Endodermal cell (in vitro differentiated cells): ENCODE data around the gene TCF12. TPM values are rescaled to one million over a fixed set of nuclear protein-coding genes. Genes with fewer than 3 reads are reported as not detected.
A peak's percentile ranks its signal among the peaks of the same experiment; 100 is the strongest.

Source experiments
- DNase-seq: peaks from one replicate; pipeline ENCODE4 v3.0.0-alpha.2; 2017
- H3K27ac ChIP-seq: 2 replicates; pipeline ENCODE4 v1.5.1; 2013; ENCODE audit warnings: mild to moderate bottlenecking, low read depth, low read length, moderate library complexity
- H3K27me3 ChIP-seq: 2 replicates; pipeline ENCODE4 v1.6.1; 2013; ENCODE audit warnings: mild to moderate bottlenecking, low read length, moderate library complexity; ENCODE audit not compliant: insufficient read depth, control insufficient read depth, poor library complexity, severe bottlenecking
- H3K36me3 ChIP-seq: 2 replicates; pipeline ENCODE4 v1.7.0; 2013; ENCODE audit warnings: mild to moderate bottlenecking, low read length, moderate library complexity; ENCODE audit not compliant: control insufficient read depth, insufficient read depth
- H3K4me1 ChIP-seq: one replicate; pipeline ENCODE4 v1.7.0; 2013; ENCODE audit warnings: low read length; ENCODE audit not compliant: control insufficient read depth, insufficient read depth
- H3K4me3 ChIP-seq: 2 replicates; pipeline ENCODE4 v1.5.1; 2013; ENCODE audit warnings: mild to moderate bottlenecking, low read length, moderate library complexity
- H3K9ac ChIP-seq: 2 replicates; pipeline ENCODE4 v1.6.1; 2013; ENCODE audit warnings: mild to moderate bottlenecking, low read length, moderate library complexity; ENCODE audit not compliant: poor library complexity, severe bottlenecking; ENCODE audit errors: extremely low read depth
- H3K9me3 ChIP-seq: 2 replicates; pipeline ENCODE4 v1.6.1; 2013; ENCODE audit warnings: mild to moderate bottlenecking, low read length, moderate library complexity; ENCODE audit not compliant: control insufficient read depth
- H3K27ac Mint-ChIP-seq: 2 replicates; pipeline ENCODE4 v1.8.0; 2020; ENCODE audit warnings: mixed read lengths
- H3K27me3 Mint-ChIP-seq: 2 replicates; pipeline ENCODE4 v1.8.0; 2021; ENCODE audit warnings: mild to moderate bottlenecking, mixed read lengths; ENCODE audit not compliant: insufficient read depth
- H3K36me3 Mint-ChIP-seq: 2 replicates; pipeline ENCODE4 v1.8.0; 2020; ENCODE audit warnings: low read depth, mixed read lengths
- H3K4me1 Mint-ChIP-seq: 2 replicates; pipeline ENCODE4 v1.8.0; 2020; ENCODE audit warnings: mixed read lengths
- H3K4me3 Mint-ChIP-seq: 2 replicates; pipeline ENCODE4 v1.8.0; 2020; ENCODE audit warnings: mild to moderate bottlenecking, moderate library complexity, mixed read lengths
- H3K9me3 Mint-ChIP-seq: 2 replicates; pipeline ENCODE4 v1.8.0; 2020; ENCODE audit warnings: mild to moderate bottlenecking, mixed read lengths
- WGBS, 2 experiments: methylation state at CpG; one replicate each; pipeline versions ENCODE4 v1.1.5 to v1.1.7; 2013; ENCODE audit warnings: missing lambda C conversion rate in 2 of 2, mixed read lengths in 1 of 2; ENCODE audit not compliant: insufficient coverage in 1 of 2, insufficient read length in 1 of 2; 5-methylcytosine and 5-hydroxymethylcytosine counted together
- total RNA-seq, 2 donors: library from RNA; stranded (reverse); fragmentation: NEBNext Ultra II Directional in 1 of 2; extraction: Animal tissue kit (Norgen Biotek cat#: 25700) in 1 of 2; gene quantifications; 2 replicates in 1 of 2; 3 replicates in 1 of 2; pipeline ENCODE4 v1.2.1, GENCODE V29; 2021
- TF ChIP-seq, protein P1 (sequence below): fragments of 200-600 bp; sonication (generic); conservative IDR thresholded peaks from 2 replicates; pipeline ENCODE4 v1.5.0; 2021; ENCODE audit warnings: antibody characterized with exemption, mild to moderate bottlenecking

Gene TCF12
- total RNA-seq, 2 donors from 2014 or later, result 103 to 121 TPM

DNA sequence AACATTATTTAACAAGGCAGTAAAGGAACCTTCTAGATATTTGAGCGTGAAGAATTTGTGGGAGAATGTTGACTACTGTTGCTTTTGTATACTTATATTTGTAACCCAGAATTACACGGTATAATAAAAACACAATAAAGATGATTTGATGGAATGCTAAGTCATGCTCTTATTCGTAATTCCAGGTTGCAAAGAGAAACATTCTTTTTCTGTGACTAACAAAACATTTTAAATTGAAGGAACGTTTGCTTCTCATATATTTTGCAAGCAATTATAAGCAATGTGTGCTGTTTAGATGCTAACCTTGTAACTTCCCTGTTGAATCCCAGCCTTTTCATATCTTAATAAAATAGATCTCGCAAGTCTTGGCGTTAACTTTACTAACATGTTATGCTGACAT lies 333.5 kb downstream of the TCF12 start:
- H3K9ac ChIP-seq, result no peak overlapping the region
- H3K27me3 Mint-ChIP-seq, result no peaks in the 10 kb centered on the region
- no peak overlapping the region for H3K27ac Mint-ChIP-seq
- no peak for DNase-seq
- H3K36me3 Mint-ChIP-seq, result peaks cover 38% of the 10 kb centered on the region
- TF ChIP-seq, protein P1, sequence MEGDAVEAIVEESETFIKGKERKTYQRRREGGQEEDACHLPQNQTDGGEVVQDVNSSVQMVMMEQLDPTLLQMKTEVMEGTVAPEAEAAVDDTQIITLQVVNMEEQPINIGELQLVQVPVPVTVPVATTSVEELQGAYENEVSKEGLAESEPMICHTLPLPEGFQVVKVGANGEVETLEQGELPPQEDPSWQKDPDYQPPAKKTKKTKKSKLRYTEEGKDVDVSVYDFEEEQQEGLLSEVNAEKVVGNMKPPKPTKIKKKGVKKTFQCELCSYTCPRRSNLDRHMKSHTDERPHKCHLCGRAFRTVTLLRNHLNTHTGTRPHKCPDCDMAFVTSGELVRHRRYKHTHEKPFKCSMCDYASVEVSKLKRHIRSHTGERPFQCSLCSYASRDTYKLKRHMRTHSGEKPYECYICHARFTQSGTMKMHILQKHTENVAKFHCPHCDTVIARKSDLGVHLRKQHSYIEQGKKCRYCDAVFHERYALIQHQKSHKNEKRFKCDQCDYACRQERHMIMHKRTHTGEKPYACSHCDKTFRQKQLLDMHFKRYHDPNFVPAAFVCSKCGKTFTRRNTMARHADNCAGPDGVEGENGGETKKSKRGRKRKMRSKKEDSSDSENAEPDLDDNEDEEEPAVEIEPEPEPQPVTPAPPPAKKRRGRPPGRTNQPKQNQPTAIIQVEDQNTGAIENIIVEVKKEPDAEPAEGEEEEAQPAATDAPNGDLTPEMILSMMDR, result no peak
- peaks cover 19% of the 10 kb centered on the region for H3K4me1 Mint-ChIP-seq
- no peaks in the 10 kb centered on the region for H3K27me3 ChIP-seq
- 88 to 90% methylated on average over 4 to 6 of the region's 6 CpGs for WGBS, 2 experiments
- H3K27ac ChIP-seq, result no peak overlapping the region
- H3K4me3 ChIP-seq, result no peak overlapping the region
- no peak overlapping the region for H3K4me3 Mint-ChIP-seq
- peaks cover 31% of the 10 kb centered on the region for H3K36me3 ChIP-seq
- H3K4me1 ChIP-seq, result peaks cover 4% of the 10 kb centered on the region
- peaks cover 4% of the 10 kb centered on the region for H3K9me3 ChIP-seq
- H3K9me3 Mint-ChIP-seq, result no peaks in the 10 kb centered on the region

DNA sequence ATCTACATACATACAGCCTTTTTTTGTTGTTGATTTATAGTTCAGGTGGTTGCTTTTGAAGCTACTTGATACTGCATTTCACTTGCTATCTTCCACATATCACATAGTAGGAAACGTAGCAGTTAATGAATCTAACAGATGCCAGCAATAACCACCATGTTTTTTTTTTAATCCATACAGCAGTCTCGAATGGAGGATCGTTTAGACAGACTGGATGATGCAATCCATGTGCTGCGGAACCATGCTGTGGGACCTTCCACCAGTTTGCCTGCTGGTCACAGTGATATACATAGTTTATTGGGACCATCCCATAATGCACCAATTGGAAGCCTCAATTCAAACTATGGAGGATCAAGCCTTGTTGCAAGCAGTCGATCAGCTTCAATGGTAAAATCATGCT lies 334.6 kb downstream of the TCF12 start:
- TF ChIP-seq, protein P1, result no peak
- Histone ChIP-seq H3K36me3 (peaks cover 32% of the 10 kb centered on the region), H3K27ac (peak overlapping the region; percentile 9), H3K27me3 (no peaks in the 10 kb centered on the region), H3K9ac (no peak overlapping the region), H3K9me3 (peaks cover 4% of the 10 kb centered on the region), H3K4me1 (peaks cover 4% of the 10 kb centered on the region), H3K4me3 (no peak overlapping the region)
- H3K9me3 Mint-ChIP-seq, result no peaks in the 10 kb centered on the region
- peaks cover 19% of the 10 kb centered on the region for H3K4me1 Mint-ChIP-seq
- H3K27me3 Mint-ChIP-seq, result no peaks in the 10 kb centered on the region
- DNase-seq, result no peak
- no peak overlapping the region for H3K4me3 Mint-ChIP-seq
- 80 to 90% methylated on average over 5 of the region's 5 CpGs for WGBS, 2 experiments
- H3K27ac Mint-ChIP-seq, result peak overlapping the region; percentile 66
- H3K36me3 Mint-ChIP-seq, result peaks cover 30% of the 10 kb centered on the region

DNA sequence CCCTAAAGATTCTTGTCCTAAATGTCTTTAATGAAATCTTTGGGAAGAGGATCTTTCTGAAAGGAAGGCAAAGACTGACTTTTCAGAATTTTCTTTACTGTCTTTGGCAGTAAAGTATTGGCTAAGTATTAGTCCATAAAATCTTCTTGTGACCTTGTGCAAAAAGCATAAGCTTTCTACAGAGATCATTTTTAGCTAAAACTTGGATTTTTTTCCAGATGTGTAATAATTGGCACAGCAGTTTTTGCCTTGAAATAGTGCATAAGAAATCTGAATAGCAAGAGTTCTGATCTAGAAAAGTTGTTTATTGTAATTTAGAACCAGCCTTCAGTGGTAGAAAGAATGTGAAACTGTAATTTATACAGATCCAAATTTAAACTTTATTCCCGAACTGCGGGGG lies 335.1 kb downstream of the TCF12 start:
- TF ChIP-seq, protein P1, result no peak
- Histone ChIP-seq H3K36me3 (peaks cover 32% of the 10 kb centered on the region), H3K27me3 (no peaks in the 10 kb centered on the region), H3K9me3 (peaks cover 4% of the 10 kb centered on the region), H3K4me1 (peaks cover 4% of the 10 kb centered on the region), H3K27ac (peak overlapping the region; percentile 9), H3K9ac (no peak overlapping the region), H3K4me3 (no peak overlapping the region)
- peak overlapping the region; percentile 21 for H3K27ac Mint-ChIP-seq
- no peak for DNase-seq
- H3K4me1 Mint-ChIP-seq, result peaks cover 20% of the 10 kb centered on the region
- H3K36me3 Mint-ChIP-seq, result peaks cover 31% of the 10 kb centered on the region
- H3K27me3 Mint-ChIP-seq, result no peaks in the 10 kb centered on the region
- no peaks in the 10 kb centered on the region for H3K9me3 Mint-ChIP-seq
- no CpG with 5 or more reads among the region's 2 CpGs for WGBS, 2 experiments
- no peak overlapping the region for H3K4me3 Mint-ChIP-seq
